Thyroid gland (tissue), 4 donors: ENCODE results near the gene ENDOU. TPM values are rescaled to one million over a fixed set of nuclear protein-coding genes. Genes with fewer than 3 reads are reported as not detected.

ENCODE experiments used
- DNase-seq, 2 donors: peaks; one replicate each; pipeline ENCODE4 v3.0.0-alpha.2; 2019
- H3K27ac ChIP-seq, 3 donors: fragments of 200-600 bp; sonication (generic); 1 replicate in 2 of 3; 2 replicates in 1 of 3; pipeline ENCODE4 v1.5.1; 2016 to 2019; ENCODE audit warnings: mild to moderate bottlenecking in 1 of 3, moderate library complexity in 1 of 3
- H3K27me3 ChIP-seq: fragments of 200-600 bp; sonication (generic); one replicate; pipeline ENCODE4 v1.5.1; 2019
- H3K36me3 ChIP-seq, 2 donors: fragments of 200-600 bp; sonication (generic); one replicate each; pipeline ENCODE4 v1.5.1; 2016 to 2019
- H3K4me1 ChIP-seq, 2 donors: fragments of 200-600 bp; sonication (generic); one replicate each; pipeline ENCODE4 v1.5.1; 2017 to 2019
- H3K4me3 ChIP-seq, 3 donors: fragments of 200-600 bp; sonication (generic); replicated peaks in 1 of 3; 1 replicate in 2 of 3; 2 replicates in 1 of 3; pipeline ENCODE4 v1.5.1; 2016; ENCODE audit warnings: mild to moderate bottlenecking in 1 of 3
- H3K9me3 ChIP-seq: fragments of 200-600 bp; sonication (generic); one replicate; pipeline ENCODE4 v1.5.1; 2017
- POLR2A ChIP-seq, 2 donors: fragments of 450-650 bp; IDR thresholded peaks; one replicate each; pipeline ENCODE4 v1.6.1; 2017; ENCODE audit warnings: antibody characterized with exemption in 2 of 2, mild to moderate bottlenecking in 2 of 2, moderate library complexity in 1 of 2
- WGBS, 2 donors: methylation state at CpG; one replicate each; pipeline ENCODE4 v1.1.5; 2017; 5-methylcytosine and 5-hydroxymethylcytosine counted together
- intact Hi-C: fragments of 100-400 bp; cut with DNase I; formaldehyde crosslinking; loops from one replicate; pipeline ENCODE4 v1.15.1; 2023
- total RNA-seq, 4 donors: library from RNA; depleted of rRNA; stranded (reverse); fragments of >200 nt; gene quantifications; one replicate each; pipeline ENCODE4 v1.2.3, GENCODE V29; 2016
- TF ChIP-seq, protein P1 (sequence below), 6 experiments: fragments of 200-600 bp in 3 of 6; fragments of 450-650 bp in 3 of 6; sonication (generic) in 3 of 6; IDR thresholded peaks; one replicate each; pipeline ENCODE4 v1.5.1; 2016 to 2019; ENCODE audit warnings: antibody characterized with exemption in 6 of 6, mild to moderate bottlenecking in 2 of 6, inconsistent platforms in 1 of 6, moderate library complexity in 1 of 6

The ENDOU gene
- total RNA-seq, 4 donors from 2014 or later = 0.11 to 1.9 (median 1.2) TPM

DNA sequence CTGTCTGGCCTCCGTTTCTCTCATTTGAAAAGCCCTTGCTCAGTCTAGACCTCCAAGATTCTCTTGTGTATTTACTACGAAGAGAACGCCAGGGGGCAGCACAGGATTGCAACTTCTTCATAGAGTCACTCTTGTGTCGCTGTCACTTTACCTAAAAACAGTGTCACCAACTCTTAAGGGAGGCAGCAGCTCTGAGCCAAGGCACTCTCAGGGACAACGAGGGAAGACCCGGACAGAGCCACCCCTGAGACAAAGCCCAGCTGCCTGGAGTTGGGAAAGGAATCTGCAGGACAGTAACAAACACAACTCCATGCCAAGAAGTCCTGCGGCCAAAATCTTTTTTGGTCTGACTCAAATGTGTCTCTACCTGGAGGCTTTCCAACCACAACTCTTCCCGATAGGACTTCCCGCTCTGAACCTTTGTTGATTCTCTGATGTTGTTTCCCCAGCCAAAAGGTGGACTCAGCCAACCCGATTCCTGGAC, 9.9 kb downstream of the ENDOU start:
- H3K27me3 ChIP-seq = no peaks in the 10 kb centered on the region
- no peaks in the 10 kb centered on the region for H3K36me3 ChIP-seq
- no peak for TF ChIP-seq POLR2A (IDR thresholded peaks at IDR 0.05)
- TF ChIP-seq, protein P1, sequence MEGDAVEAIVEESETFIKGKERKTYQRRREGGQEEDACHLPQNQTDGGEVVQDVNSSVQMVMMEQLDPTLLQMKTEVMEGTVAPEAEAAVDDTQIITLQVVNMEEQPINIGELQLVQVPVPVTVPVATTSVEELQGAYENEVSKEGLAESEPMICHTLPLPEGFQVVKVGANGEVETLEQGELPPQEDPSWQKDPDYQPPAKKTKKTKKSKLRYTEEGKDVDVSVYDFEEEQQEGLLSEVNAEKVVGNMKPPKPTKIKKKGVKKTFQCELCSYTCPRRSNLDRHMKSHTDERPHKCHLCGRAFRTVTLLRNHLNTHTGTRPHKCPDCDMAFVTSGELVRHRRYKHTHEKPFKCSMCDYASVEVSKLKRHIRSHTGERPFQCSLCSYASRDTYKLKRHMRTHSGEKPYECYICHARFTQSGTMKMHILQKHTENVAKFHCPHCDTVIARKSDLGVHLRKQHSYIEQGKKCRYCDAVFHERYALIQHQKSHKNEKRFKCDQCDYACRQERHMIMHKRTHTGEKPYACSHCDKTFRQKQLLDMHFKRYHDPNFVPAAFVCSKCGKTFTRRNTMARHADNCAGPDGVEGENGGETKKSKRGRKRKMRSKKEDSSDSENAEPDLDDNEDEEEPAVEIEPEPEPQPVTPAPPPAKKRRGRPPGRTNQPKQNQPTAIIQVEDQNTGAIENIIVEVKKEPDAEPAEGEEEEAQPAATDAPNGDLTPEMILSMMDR (IDR thresholded peaks at IDR 0.05) = peak; percentile 53 to 89 (median 76)
- intact Hi-C loops = loop anchor here (2.0 to 10.0 kb wide), 2 partner anchors 123 to 439 kb away; partner anchors contain the start of gene ASB8
- no peaks in the 10 kb centered on the region for H3K9me3 ChIP-seq
- peaks cover 17 to 44% of the 10 kb centered on the region in 2 donors for H3K4me1 ChIP-seq
- DNase-seq = peak; percentile 79 to 87
- WGBS, 2 donors = 8 to 20% methylated on average over 10 of the region's 10 CpGs
- H3K4me3 ChIP-seq = no peak overlapping the region
- H3K27ac ChIP-seq = peak overlapping the region in 2 of 3 donors; percentile 14 to 46

DNA sequence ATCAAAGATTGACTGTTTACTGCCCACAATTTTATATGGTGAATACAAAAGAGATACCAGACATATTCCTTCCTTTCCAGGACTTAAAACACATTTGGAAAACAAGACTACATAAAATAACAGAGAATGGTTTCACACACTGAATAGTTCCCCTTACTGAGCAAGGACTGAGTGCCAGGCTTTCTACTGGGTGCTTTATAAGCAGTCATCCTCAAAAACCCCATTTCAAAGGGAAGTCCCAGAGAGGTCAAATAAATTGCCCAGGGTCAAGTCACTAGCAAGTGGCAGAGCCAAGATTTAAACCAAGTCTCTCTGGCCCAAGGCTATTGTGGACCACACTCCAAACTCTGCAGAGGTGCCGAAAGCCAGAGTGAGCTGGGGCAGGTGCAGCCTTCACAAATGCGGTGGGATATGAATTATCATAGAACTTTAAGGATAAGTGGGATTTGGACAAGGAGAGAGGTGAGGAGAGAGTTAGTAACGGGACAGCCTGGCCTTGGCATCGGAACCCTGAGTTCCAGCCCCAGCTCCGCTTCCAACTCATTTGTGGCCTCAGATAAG, 10.4 kb downstream of the ENDOU start:
- DNase-seq = no peak
- peak overlapping the region in 2 of 3 donors; percentile 29 to 46 for H3K27ac ChIP-seq
- H3K4me1 ChIP-seq = peaks cover 17 to 44% of the 10 kb centered on the region in 2 donors
- TF ChIP-seq, protein P1 (IDR thresholded peaks at IDR 0.05) = no peak
- no peak for TF ChIP-seq POLR2A (IDR thresholded peaks at IDR 0.05)
- no peak overlapping the region for H3K4me3 ChIP-seq
- H3K27me3 ChIP-seq = no peaks in the 10 kb centered on the region
- intact Hi-C loops = loop anchor here (2.0 to 10.0 kb wide), 2 partner anchors 124 to 440 kb away; partner anchors contain the start of gene ASB8
- 40 to 45% methylated on average over 5 of the region's 5 CpGs for whole genome bisulfite sequencing, 2 donors
- H3K9me3 ChIP-seq = no peaks in the 10 kb centered on the region
- no peaks in the 10 kb centered on the region for H3K36me3 ChIP-seq

DNA sequence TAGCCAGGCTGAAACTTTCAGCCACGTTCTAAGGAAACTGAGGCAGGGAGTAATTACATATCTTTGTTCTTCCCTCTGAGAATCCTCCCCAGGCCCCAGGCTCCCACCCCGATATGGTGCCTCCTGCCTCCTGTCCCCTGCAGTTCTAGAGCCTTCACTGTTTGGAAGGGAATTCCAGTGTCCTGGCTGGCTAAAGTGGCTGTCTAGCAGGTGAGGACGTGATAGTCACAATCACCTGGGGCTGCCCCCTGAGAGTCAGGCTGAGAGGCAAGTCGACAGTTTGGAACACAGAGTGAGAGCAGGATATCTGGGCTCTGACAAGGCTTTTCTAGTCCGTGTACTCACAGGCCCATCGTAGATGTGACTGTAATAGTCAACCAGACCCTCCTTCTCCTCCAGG, 13.1 kb downstream of the ENDOU start:
- no peak for DNase-seq
- Histone ChIP-seq H3K4me3 (no peak overlapping the region), H3K27ac (no peak overlapping the region), H3K9me3 (no peaks in the 10 kb centered on the region), H3K36me3 (no peaks in the 10 kb centered on the region), H3K4me1 (peaks cover 9 to 26% of the 10 kb centered on the region in 2 donors), H3K27me3 (no peaks in the 10 kb centered on the region)
- no peak for TF ChIP-seq POLR2A (IDR thresholded peaks at IDR 0.05)
- TF ChIP-seq, protein P1 (IDR thresholded peaks at IDR 0.05) = no peak
- WGBS, 2 donors = 85 to 90% methylated on average over 6 of the region's 6 CpGs
- intact Hi-C loops = loop anchor here (10.0 kb wide), 1 partner anchor 443 kb away; the partner anchor contains the start of gene ASB8

DNA sequence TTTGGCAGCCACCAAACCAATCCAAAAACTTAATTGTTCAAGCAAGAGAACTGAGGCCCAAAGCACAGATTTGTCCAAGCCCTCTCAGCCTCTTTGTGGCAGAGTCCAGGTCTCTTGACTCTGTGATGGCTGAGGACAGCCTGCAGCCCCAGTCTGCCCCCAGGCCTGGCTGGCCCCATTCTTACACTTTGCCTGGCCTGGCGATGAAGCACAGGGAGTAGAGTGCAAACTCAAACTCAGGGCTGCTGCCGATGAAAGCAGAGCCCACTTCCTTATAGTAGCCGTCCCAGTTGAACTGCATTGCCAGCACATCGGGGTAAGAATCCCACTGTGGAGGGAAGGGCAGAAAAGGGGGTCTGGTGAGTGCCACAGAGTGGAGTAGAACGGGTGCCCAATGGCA, 13.8 kb downstream of the ENDOU start:
- Histone ChIP-seq H3K36me3 (no peaks in the 10 kb centered on the region), H3K9me3 (no peaks in the 10 kb centered on the region), H3K4me1 (peaks cover 5 to 19% of the 10 kb centered on the region in 2 donors), H3K4me3 (no peak overlapping the region), H3K27me3 (no peaks in the 10 kb centered on the region), H3K27ac (no peak overlapping the region)
- WGBS, 2 donors = 92% methylated on average over 4 to 5 of the region's 5 CpGs
- TF ChIP-seq, protein P1 (IDR thresholded peaks at IDR 0.05) = no peak
- no peak for TF ChIP-seq POLR2A (IDR thresholded peaks at IDR 0.05)
- intact Hi-C loops = loop anchor here (10.0 kb wide), 1 partner anchor 443 kb away; the partner anchor contains the start of gene ASB8
- no peak for DNase-seq

DNA sequence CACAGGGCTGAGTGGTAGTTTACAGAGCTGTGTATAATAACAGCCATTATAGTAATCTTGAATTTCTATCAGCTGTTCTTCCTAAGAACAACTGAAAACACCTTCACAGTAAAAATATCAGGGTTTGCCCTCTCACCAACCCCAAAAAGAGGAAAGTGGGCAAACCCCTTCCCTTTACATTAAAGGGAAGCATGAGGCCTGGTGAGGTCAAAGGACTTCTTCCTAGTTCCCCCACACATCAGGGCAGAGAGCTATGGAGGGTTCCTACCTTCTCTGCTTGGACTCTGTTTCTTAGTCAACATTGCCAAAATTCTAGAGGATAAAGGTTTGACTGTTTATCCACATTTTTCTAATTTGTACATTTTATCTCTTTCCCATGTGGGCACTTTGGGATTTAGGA, 15.0 kb downstream of the ENDOU start:
- Histone ChIP-seq H3K9me3 (no peaks in the 10 kb centered on the region), H3K4me3 (no peak overlapping the region), H3K36me3 (no peaks in the 10 kb centered on the region), H3K27me3 (no peaks in the 10 kb centered on the region), H3K4me1 (peaks cover under 1 to 7% of the 10 kb centered on the region in 2 donors), H3K27ac (no peak overlapping the region)
- intact Hi-C loops = loop anchor here (10.0 kb wide), 1 partner anchor 445 kb away; the partner anchor contains the start of gene ASB8
- TF ChIP-seq, protein P1 (IDR thresholded peaks at IDR 0.05) = no peak
- no peak for TF ChIP-seq POLR2A (IDR thresholded peaks at IDR 0.05)
- no peak for DNase-seq
